IMR-90 (cell line): ENCODE measurements around the gene TMEM35B. TPM values are rescaled to one million over a fixed set of nuclear protein-coding genes. Genes with fewer than 3 reads are reported as not detected.
"Not testable (repeated sequence)": the region's sequence is repeated elsewhere in the genome, so short reads cannot be mapped to it uniquely, and the experiment has no call there.

Experiments
- ATAC-seq: fragments of 200-7000 bp; cut with Tn5 transposase; 2 replicates; pipeline ENCODE4 v1.9.1; 2020; ENCODE audit warnings: low read depth, mild to moderate bottlenecking, moderate library complexity
- BruUV-seq: library from RNA; stranded (reverse); fragments of 400-500 nt; replicated peaks from 2 replicates; lab custom pipeline; 2021; lab: Mats Ljungman, UMichigan
- CTCF ChIA-PET: fragments of 300-600 bp; formaldehyde crosslinking; extraction: SDS; loops from one replicate; lab custom pipeline; 2021; ENCODE audit warnings: antibody characterized with exemption; lab: Yijun Ruan, JAX
- POLR2A ChIA-PET: fragments of 300-600 bp; sonication (Branson Sonifier 250); formaldehyde crosslinking; loops from one replicate; lab custom pipeline; 2022; ENCODE audit warnings: antibody characterized with exemption; ENCODE audit not compliant: unreplicated experiment; lab: Charles Lee
- DNase-seq: peaks from one replicate; pipeline ENCODE4 v3.0.0; 2013
- H2AFZ ChIP-seq: replicated peaks from 2 replicates; pipeline ENCODE3; 2013; ENCODE audit warnings: low read length, mild to moderate bottlenecking; ENCODE audit not compliant: poor library complexity
- H2AK5ac ChIP-seq: 2 replicates; pipeline ENCODE4 v1.6.1; 2013; ENCODE audit warnings: low read depth, low read length, inconsistent platforms
- H2AK9ac ChIP-seq: replicated peaks from 2 replicates; pipeline ENCODE3; 2013; ENCODE audit warnings: mild to moderate bottlenecking, low read depth, low read length, moderate library complexity; ENCODE audit not compliant: poor library complexity
- H2BK120ac ChIP-seq: 2 replicates; pipeline ENCODE4 v1.6.1; 2013; ENCODE audit warnings: low read depth, low read length, inconsistent platforms
- H2BK15ac ChIP-seq: 3 replicates; pipeline ENCODE4 v1.6.1; 2013; ENCODE audit warnings: low read depth, low read length, inconsistent platforms
- H2BK20ac ChIP-seq: 2 replicates; pipeline ENCODE4 v1.6.1; 2013; ENCODE audit warnings: low read depth, mild to moderate bottlenecking, inconsistent platforms, low read length, moderate library complexity
- H2BK5ac ChIP-seq: 2 replicates; pipeline ENCODE4 v1.6.1; 2013; ENCODE audit warnings: mild to moderate bottlenecking, low read depth, low read length, inconsistent platforms; ENCODE audit not compliant: poor library complexity, severe bottlenecking
- H3K14ac ChIP-seq: replicated peaks from 2 replicates; pipeline ENCODE4 v1.6.1; 2013; ENCODE audit warnings: low read depth, low read length, inconsistent platforms
- H3K18ac ChIP-seq: 2 replicates; pipeline ENCODE4 v1.6.1; 2013; ENCODE audit warnings: low read depth, low read length, control low read depth
- H3K23ac ChIP-seq: 2 replicates; pipeline ENCODE4 v1.6.1; 2013; ENCODE audit warnings: low read depth, low read length, inconsistent platforms
- H3K27ac ChIP-seq: 2 replicates; pipeline ENCODE4 v1.5.1; 2013; ENCODE audit warnings: mild to moderate bottlenecking, control low read depth, low read length; ENCODE audit not compliant: insufficient read depth
- H3K27me3 ChIP-seq: 2 replicates; pipeline ENCODE4 v1.6.1; 2013; ENCODE audit warnings: low read length; ENCODE audit not compliant: control insufficient read depth, insufficient read depth
- H3K36me3 ChIP-seq: 2 replicates; pipeline ENCODE4 v1.6.1; 2013; ENCODE audit warnings: low read length, mixed read lengths; ENCODE audit not compliant: control insufficient read depth, insufficient read depth
- H3K4ac ChIP-seq: 2 replicates; pipeline ENCODE4 v1.6.1; 2013; ENCODE audit warnings: low read depth, low read length, inconsistent platforms
- H3K4me1 ChIP-seq: 2 replicates; pipeline ENCODE4 v1.6.1; 2013; ENCODE audit warnings: low read length, mixed read lengths; ENCODE audit not compliant: control insufficient read depth, insufficient read depth
- H3K4me2 ChIP-seq: 2 replicates; pipeline ENCODE4 v1.6.1; 2013; ENCODE audit warnings: low read depth, mild to moderate bottlenecking, control low read depth, low read length, moderate library complexity
- H3K4me3 ChIP-seq: 2 replicates; pipeline ENCODE4 v1.5.1; 2013; ENCODE audit warnings: low read depth, mild to moderate bottlenecking, control low read depth, low read length, moderate library complexity; ENCODE audit not compliant: insufficient read depth
- H3K56ac ChIP-seq: 2 replicates; pipeline ENCODE4 v1.6.1; 2013; ENCODE audit warnings: low read length, inconsistent platforms; ENCODE audit not compliant: insufficient read depth; ENCODE audit errors: extremely low read depth
- H3K79me1 ChIP-seq, 2 experiments: 2 replicates each; pipeline ENCODE4 v1.6.1; 2013; ENCODE audit warnings: low read length in 2 of 2, inconsistent platforms in 1 of 2, low read depth in 1 of 2
- H3K9ac ChIP-seq: 2 replicates; pipeline ENCODE4 v1.6.1; 2013; ENCODE audit warnings: low read depth, low read length, control low read depth
- H3K9me1 ChIP-seq: 2 replicates; pipeline ENCODE4 v1.6.1; 2013; ENCODE audit warnings: low read length, inconsistent platforms; ENCODE audit not compliant: insufficient read depth
- H3K9me3 ChIP-seq: 2 replicates; pipeline ENCODE4 v1.6.1; 2013; ENCODE audit warnings: low read length; ENCODE audit not compliant: control insufficient read depth, insufficient read depth
- H4K20me1 ChIP-seq: 2 replicates; pipeline ENCODE4 v1.6.1; 2013; ENCODE audit warnings: low read length, inconsistent platforms; ENCODE audit not compliant: insufficient read depth
- H4K5ac ChIP-seq: 2 replicates; pipeline ENCODE4 v1.6.1; 2013; ENCODE audit warnings: mild to moderate bottlenecking, low read depth, low read length, control low read depth
- H4K8ac ChIP-seq, 2 experiments: 2 replicates each; pipeline ENCODE4 v1.6.1; 2013; ENCODE audit warnings: low read depth in 2 of 2, low read length in 2 of 2, control low read depth in 1 of 2, inconsistent platforms in 1 of 2
- H4K91ac ChIP-seq: 2 replicates; pipeline ENCODE4 v1.6.1; 2013; ENCODE audit warnings: low read depth, low read length, inconsistent platforms; ENCODE audit not compliant: insufficient read depth
- WGBS, 2 experiments: methylation state at CpG; one replicate each; pipeline versions ENCODE4 v1.1.5 to v1.1.7; 2013; ENCODE audit warnings: missing lambda C conversion rate in 2 of 2; ENCODE audit not compliant: insufficient read length in 1 of 2; ENCODE audit errors: extremely low coverage in 2 of 2; 5-methylcytosine and 5-hydroxymethylcytosine counted together
- dilution Hi-C: fragments of 300-500 bp; cut with HindIII; formaldehyde crosslinking; loops from one replicate; pipeline ENCODE4 v1.14.3; 2018; ENCODE audit warnings: low sequenced_read_pairs; ENCODE audit not compliant: unreplicated experiment
- in situ Hi-C: fragments of 300-500 bp; cut with MboI; formaldehyde crosslinking; loops from 3 replicates; pipeline ENCODE4 v1.14.3; 2019; ENCODE audit warnings: low sequenced_read_pairs, inconsistent platforms, mixed read lengths
- intact Hi-C: fragments of 100-400 bp; cut with micrococcal nuclease; formaldehyde crosslinking; loops from 2 replicates; pipeline ENCODE4 v1.10.0; 2022
- polyA plus RNA-seq, 3 experiments: library from polyadenylated mRNA; depleted of rRNA; stranded (reverse); fragments of >200 nt; gene quantifications; 2 replicates each; pipeline ENCODE4 v1.2.3, GENCODE V29; 2012; ENCODE audit warnings: low replicate concordance in 1 of 3
- total RNA-seq: library from RNA; depleted of rRNA; stranded (reverse); fragments of >200 nt; gene quantifications from 2 replicates; pipeline ENCODE4 v1.2.3, GENCODE V29; 2012

TMEM35B gene
- total and polyA plus RNA-seq, 2 of the 4 experiments (the other 2 are of a cell fraction) = 19.7 to 20.4 TPM

- H2AK5ac ChIP-seq, H3K14ac ChIP-seq, H4K20me1 ChIP-seq, in situ Hi-C loops, H3K9me3 ChIP-seq, H3K4me1 ChIP-seq, H2BK15ac ChIP-seq, H3K79me1 ChIP-seq, intact Hi-C loops, BruUV-seq, H3K27ac ChIP-seq, H2BK20ac ChIP-seq, H3K27me3 ChIP-seq, H3K18ac ChIP-seq, H3K9ac ChIP-seq, H4K8ac ChIP-seq, H3K56ac ChIP-seq, H4K5ac ChIP-seq, H3K9me1 ChIP-seq, dilution Hi-C loops, H2BK120ac ChIP-seq, ATAC-seq, H3K23ac ChIP-seq, POLR2A ChIA-PET, H4K91ac ChIP-seq, H2BK5ac ChIP-seq, H3K4ac ChIP-seq, CTCF ChIA-PET, H2AK9ac ChIP-seq, H3K4me2 ChIP-seq, DNase-seq, H3K4me3 ChIP-seq, H3K36me3 ChIP-seq, H2AFZ ChIP-seq: not testable (repeated sequence)
- no CpG with 5 or more reads among the region's 36 CpGs for WGBS, 2 experiments
Measured at GRCh38 chr1:34967672-34968071, 17.5 kb downstream of the TMEM35B start.
